Fibroblast of mammary gland (primary cell): ENCODE data around the gene YJEFN3.

Experiments used
- DNase-seq: peaks from one replicate; pipeline ENCODE4 v3.0.0-alpha.2; 2010; ENCODE audit warnings: low read depth
- H3K4me3 ChIP-seq: 2 replicates; pipeline ENCODE4 v1.5.1; 2011; ENCODE audit warnings: low read depth, mild to moderate bottlenecking, low read length, moderate library complexity; ENCODE audit not compliant: control insufficient read depth
- TF ChIP-seq, protein P1 (sequence below): conservative IDR thresholded peaks from 2 replicates; pipeline ENCODE4 v1.5.1; 2011; ENCODE audit warnings: low read depth, low read length, inconsistent platforms; ENCODE audit not compliant: control insufficient read depth, insufficient read depth

YJEFN3 gene

DNA sequence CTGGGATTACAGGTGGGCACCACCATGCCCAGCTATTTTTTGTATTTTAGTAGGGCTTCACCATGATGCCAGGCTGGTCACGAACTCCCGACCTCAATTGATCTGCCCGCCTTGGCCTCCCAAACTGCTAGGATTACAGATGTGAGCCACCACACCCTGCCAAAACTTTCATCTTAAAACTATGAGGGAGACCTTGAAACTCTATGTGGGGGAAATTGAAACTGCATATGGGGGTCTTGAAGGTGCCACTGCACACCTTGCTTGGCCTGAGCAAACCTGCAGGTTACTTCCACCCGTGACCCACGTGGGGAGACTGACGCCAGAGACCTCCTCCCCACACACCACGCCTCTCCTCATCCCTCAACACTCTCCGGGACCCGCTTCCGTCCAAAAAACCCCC, 25.0 kb downstream of the YJEFN3 start:
- TF ChIP-seq, protein P1, sequence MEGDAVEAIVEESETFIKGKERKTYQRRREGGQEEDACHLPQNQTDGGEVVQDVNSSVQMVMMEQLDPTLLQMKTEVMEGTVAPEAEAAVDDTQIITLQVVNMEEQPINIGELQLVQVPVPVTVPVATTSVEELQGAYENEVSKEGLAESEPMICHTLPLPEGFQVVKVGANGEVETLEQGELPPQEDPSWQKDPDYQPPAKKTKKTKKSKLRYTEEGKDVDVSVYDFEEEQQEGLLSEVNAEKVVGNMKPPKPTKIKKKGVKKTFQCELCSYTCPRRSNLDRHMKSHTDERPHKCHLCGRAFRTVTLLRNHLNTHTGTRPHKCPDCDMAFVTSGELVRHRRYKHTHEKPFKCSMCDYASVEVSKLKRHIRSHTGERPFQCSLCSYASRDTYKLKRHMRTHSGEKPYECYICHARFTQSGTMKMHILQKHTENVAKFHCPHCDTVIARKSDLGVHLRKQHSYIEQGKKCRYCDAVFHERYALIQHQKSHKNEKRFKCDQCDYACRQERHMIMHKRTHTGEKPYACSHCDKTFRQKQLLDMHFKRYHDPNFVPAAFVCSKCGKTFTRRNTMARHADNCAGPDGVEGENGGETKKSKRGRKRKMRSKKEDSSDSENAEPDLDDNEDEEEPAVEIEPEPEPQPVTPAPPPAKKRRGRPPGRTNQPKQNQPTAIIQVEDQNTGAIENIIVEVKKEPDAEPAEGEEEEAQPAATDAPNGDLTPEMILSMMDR = no peak
- DNase-seq = no peak
- no peak overlapping the region for H3K4me3 ChIP-seq

DNA sequence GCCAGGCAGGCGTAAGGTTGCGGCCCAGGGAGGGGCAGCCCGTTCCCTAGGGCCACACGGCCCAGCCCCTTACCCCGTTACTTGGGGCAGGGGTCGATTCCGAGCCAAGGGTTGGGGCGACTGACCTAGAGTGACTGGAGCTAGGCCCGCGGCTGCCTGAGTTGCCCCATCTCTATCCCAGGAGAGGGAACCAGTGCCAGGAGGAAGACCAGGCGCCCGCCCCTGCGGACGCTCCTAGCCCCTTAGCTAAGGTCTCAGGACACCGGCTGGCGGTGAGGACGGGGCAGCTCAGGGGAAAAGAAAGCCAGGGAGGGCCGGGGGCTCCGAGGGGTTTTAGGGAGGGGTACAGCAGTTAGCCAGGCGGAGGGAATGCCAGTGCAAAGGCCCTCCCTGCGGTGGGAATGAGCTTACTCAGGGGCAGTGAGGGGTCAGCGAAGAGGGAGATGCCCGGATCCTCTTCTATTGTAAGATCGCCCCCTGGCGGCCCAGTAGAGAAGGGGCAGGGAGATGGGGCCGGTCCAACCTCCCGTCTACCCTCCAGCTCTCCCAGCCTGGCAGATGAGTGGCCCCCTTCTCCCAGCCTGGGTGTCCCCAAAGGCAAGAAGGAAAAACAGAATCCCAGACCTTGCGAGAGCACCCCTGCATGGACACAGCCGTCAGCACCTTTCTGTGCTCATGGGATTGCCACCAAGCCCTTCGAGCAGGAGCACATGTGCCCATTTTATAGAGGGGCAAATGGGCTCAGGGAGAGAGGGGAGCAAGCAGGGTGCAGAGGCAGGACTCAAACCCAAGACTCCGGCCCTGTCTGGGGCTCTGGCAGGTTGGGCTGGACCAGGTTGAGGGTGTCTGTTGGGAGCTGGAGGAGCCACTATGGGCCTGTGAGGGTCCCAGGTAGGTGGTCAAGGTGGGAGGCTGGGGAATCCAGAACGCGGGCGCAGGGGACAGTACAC, 25.6 kb downstream of the YJEFN3 start:
- TF ChIP-seq, protein P1 = peak; percentile 70
- DNase-seq = peak; percentile 48
- no peak overlapping the region for H3K4me3 ChIP-seq

DNA sequence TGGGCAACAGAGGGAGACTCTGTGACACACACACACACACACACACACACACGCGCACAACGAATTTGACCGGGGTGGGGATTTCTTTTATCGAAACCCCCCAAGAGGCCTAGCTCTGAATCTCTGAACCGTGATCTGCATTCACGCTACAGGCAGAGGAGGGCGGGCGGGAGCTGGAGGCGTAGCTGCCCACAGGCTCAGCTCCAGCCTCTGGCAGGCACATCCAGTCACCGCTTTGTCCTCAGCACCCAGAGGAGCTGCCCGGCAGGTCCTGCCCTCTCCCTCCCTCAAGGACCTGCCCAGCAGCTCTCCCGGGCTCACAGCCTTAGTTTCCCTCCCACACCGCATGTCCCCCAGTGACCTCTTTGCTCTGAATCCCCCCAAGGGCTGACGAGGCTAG, 29.3 kb downstream of the YJEFN3 start:
- TF ChIP-seq, protein P1 = no peak
- no peak overlapping the region for H3K4me3 ChIP-seq
- DNase-seq = no peak

DNA sequence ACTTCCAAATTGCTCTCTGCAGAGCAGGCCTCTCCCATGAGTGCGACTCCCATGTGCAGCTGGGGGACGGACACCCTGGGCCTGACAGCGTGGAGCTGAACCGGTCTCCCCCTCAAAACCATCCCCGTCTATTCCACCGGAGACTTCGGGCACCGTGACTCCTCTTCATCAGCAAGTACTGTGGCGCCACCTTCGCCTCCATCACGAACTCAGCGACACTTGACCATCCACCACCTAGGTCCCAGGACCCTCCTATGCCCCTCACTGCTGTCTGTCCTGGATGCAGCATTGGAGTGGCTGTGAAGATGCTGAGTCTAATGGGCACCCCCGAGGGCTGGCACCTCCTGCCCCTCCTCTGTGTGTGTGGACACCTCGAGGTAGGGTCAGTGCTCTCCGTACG, 29.9 kb downstream of the YJEFN3 start:
- H3K4me3 ChIP-seq = no peak overlapping the region
- TF ChIP-seq, protein P1 = no peak
- no peak for DNase-seq

DNA sequence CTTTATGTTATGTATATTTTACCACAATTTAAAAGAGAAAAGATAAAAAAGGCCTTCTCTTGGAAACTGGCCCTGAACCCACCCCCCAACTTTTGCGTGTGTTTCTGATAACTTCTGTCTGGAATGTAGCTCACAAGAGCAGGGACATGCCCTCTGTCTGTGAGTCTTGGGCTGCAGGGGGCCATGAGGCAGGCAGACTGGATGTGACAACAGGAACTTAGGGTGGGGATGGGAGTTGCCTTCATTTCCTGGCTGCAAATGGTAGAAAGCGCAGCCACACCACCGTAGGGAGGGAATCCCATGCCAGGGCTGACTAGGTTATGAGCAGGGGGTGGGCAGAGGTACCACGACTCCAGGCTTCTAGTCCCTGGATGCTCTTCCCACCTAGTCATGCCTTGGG, 31.2 kb downstream of the YJEFN3 start:
- H3K4me3 ChIP-seq = no peak overlapping the region
- no peak for DNase-seq

DNA sequence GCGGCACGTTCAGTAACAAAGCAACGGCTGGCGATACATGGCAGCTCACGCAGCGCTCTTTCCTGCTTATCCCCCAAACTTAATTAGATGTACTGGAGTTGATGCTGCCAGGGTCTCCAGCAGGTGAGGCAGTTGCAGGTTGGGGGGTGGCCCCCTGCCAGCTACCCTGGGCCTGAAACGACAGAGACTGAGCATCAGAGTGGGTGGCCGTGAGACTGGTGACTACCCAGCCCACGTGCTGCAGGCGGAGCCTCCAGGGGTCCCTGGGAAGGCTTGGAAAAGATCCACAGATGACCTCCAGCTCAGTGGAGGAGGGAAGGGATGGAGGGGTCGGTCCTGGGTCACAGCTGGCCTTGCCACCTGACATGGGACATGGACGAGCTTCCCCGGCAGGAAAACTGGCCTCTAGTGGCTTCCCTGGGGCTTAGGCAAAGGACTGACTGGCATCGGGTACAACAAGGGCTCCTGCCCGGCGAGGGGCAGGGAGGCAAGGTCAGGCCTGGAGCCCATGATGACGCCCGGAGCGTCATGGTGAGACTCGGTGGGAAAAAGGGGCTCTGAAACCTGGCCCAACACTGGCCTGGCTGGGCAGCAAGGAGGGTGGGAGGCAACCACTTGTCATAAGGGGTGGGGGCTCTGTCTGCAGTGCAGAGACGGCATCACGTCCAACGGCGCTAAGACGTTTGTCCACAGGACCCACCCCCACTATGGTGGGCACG, 33.4 kb downstream of the YJEFN3 start:
- no peak for DNase-seq
- H3K4me3 ChIP-seq = no peak overlapping the region
- TF ChIP-seq, protein P1 = no peak

More for the DNA sequence above, 31.2 kb downstream of the YJEFN3 start:
- TF ChIP-seq, protein P1 = no peak
